ENCODE measurements around the gene CSMD2. TPM values are rescaled to one million over a fixed set of nuclear protein-coding genes. Genes with fewer than 3 reads are reported as not detected.
"Not testable (repeated sequence)": the region's sequence is repeated elsewhere in the genome, so short reads cannot be mapped to it uniquely, and the experiment has no call there.

The CSMD2 gene
- total RNA-seq, 2 experiments from 2014 or later = not detected

- POLR2A ChIA-PET = no interaction called here
- Histone ChIP-seq H3K9me3 (ENCODE audit: low read length) (no peaks in the 10 kb centered on the region), H3K4me2 (ENCODE audit: low read length) (no peak overlapping the region), H3K9me2 (ENCODE audit: insufficient read depth, low read length) (no peaks in the 10 kb centered on the region), H3K79me2 (ENCODE audit: insufficient read depth, low read depth, low read length) (no peaks in the 10 kb centered on the region), H3K27ac (ENCODE audit: low read depth, low read length, poor library complexity, severe bottlenecking) (no peak overlapping the region), H4K20me1 (ENCODE audit: insufficient read depth, low read length) (no peaks in the 10 kb centered on the region), H2AFZ (ENCODE audit: low read length) (no peak overlapping the region), H3K4me3 (ENCODE audit: low read depth, low read length, poor library complexity, severe bottlenecking) (no peak overlapping the region), H3K36me3 (ENCODE audit: insufficient read depth, low read length) (no peaks in the 10 kb centered on the region), H3K4me1 (ENCODE audit: insufficient read depth, low read length, poor library complexity, severe bottlenecking) (no peaks in the 10 kb centered on the region)
- CTCF ChIA-PET (ENCODE audit: unreplicated experiment) = no interaction called here
- intact Hi-C loops (cut with micrococcal nuclease; ENCODE audit: unreplicated experiment) = no loop called here
- no peak for TF ChIP-seq CTCF (conservative IDR thresholded peaks at IDR 0.05; ENCODE audit: low read length)
- TF ChIP-seq EZH2phosphoT487 (IDR thresholded peaks at IDR 0.05; ENCODE audit: borderline replicate concordance, low read depth, low read length) = no peak
- no peak for DNase-seq (ENCODE audit: low spot score)
- no TSS peak for BruUV-seq (replicated peaks)
These were observed 64.7 kb downstream of the CSMD2 start for GRCh38 chr1:34100332-34100731.

GRCh38 chr1:34092399-34092798 is 72.6 kb downstream of the CSMD2 start:
- H4K20me1 ChIP-seq (ENCODE audit: insufficient read depth, low read length); CTCF ChIA-PET (ENCODE audit: unreplicated experiment); BruUV-seq (replicated peaks); POLR2A ChIA-PET; H3K79me2 ChIP-seq (ENCODE audit: insufficient read depth, low read depth, low read length); H3K36me3 ChIP-seq (ENCODE audit: insufficient read depth, low read length); H3K9me3 ChIP-seq (ENCODE audit: low read length); intact Hi-C loops (cut with micrococcal nuclease; ENCODE audit: unreplicated experiment); H3K4me2 ChIP-seq (ENCODE audit: low read length); H2AFZ ChIP-seq (ENCODE audit: low read length); H3K9me2 ChIP-seq (ENCODE audit: insufficient read depth, low read length); DNase-seq (ENCODE audit: low spot score); H3K27ac ChIP-seq (ENCODE audit: low read depth, low read length, poor library complexity, severe bottlenecking); H3K4me3 ChIP-seq (ENCODE audit: low read depth, low read length, poor library complexity, severe bottlenecking); H3K4me1 ChIP-seq (ENCODE audit: insufficient read depth, low read length, poor library complexity, severe bottlenecking): not testable (repeated sequence)

GRCh38 chr1:34089731-34090130 is 75.3 kb downstream of the CSMD2 start:
- no peak for DNase-seq (ENCODE audit: low spot score)
- H4K20me1 ChIP-seq (ENCODE audit: insufficient read depth, low read length) = no peaks in the 10 kb centered on the region
- no peaks in the 10 kb centered on the region for H3K9me3 ChIP-seq (ENCODE audit: low read length)
- no peaks in the 10 kb centered on the region for H3K4me1 ChIP-seq (ENCODE audit: insufficient read depth, low read length, poor library complexity, severe bottlenecking)
- no peak overlapping the region for H3K4me3 ChIP-seq (ENCODE audit: low read depth, low read length, poor library complexity, severe bottlenecking)
- no peak overlapping the region for H2AFZ ChIP-seq (ENCODE audit: low read length)
- CTCF ChIA-PET (ENCODE audit: unreplicated experiment) = no interaction called here
- POLR2A ChIA-PET = no interaction called here
- no peaks in the 10 kb centered on the region for H3K9me2 ChIP-seq (ENCODE audit: insufficient read depth, low read length)
- no peaks in the 10 kb centered on the region for H3K79me2 ChIP-seq (ENCODE audit: insufficient read depth, low read depth, low read length)
- H3K27ac ChIP-seq (ENCODE audit: low read depth, low read length, poor library complexity, severe bottlenecking) = no peak overlapping the region
- no TSS peak for BruUV-seq (replicated peaks)
- intact Hi-C loops (cut with micrococcal nuclease; ENCODE audit: unreplicated experiment) = no loop called here
- no peak overlapping the region for H3K4me2 ChIP-seq (ENCODE audit: low read length)
- no peaks in the 10 kb centered on the region for H3K36me3 ChIP-seq (ENCODE audit: insufficient read depth, low read length)
- TF ChIP-seq EZH2phosphoT487 (IDR thresholded peaks at IDR 0.05; ENCODE audit: borderline replicate concordance, low read depth, low read length) (no peak), CTCF (conservative IDR thresholded peaks at IDR 0.05; ENCODE audit: low read length) (no peak)
